ENCODE measurements around the gene PDE9A.
A peak's percentile ranks its signal among the peaks of the same experiment; 100 is the strongest.

Gene PDE9A

DNA sequence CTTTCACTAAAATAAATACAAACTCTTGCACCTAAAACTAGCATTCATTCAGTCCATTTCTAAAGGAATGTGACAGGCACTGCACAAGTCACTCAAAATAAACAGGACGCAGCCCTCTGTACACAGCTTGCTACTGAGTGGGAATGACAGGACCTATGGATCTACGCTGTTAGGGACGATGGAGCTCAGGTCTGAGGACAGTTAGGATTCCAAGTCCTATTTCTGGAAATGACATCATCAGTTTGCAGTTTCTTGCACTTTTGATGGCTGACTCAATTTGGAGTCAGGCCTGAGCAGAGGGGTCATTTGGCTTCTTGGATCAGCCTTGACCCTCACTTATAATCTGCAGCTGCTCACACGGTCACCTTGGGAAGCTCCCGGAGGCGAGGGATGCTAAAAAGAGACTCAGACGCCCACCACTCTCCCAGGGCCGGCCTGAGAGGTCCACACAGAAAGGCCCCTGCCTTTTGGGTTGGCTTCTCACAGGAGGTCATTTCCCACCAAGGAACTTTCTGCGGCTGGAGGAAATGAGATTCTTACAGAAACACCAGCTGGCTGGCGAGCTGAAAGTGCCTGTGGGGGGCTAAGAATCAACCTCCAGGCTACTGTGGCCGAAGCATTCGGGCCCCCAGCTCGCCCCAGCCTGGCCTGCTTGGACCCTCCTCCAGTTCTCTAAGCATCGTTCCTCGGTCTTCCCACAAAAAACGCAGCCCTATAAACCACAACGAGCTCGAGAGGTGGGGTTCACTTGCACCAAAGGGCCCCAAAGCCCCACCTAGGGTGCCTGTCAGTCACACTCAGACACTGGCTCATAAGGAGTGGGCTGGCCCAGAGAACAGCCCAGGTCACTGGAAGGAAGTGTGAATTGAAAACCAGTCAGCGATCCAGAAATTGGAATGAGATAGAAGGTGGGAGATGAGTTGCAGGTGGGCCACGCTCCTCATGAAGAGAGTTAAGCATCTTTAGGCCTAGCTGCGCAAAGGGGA is 8.9 kb upstream of the PDE9A start:
- no peak for DNase-seq

DNA sequence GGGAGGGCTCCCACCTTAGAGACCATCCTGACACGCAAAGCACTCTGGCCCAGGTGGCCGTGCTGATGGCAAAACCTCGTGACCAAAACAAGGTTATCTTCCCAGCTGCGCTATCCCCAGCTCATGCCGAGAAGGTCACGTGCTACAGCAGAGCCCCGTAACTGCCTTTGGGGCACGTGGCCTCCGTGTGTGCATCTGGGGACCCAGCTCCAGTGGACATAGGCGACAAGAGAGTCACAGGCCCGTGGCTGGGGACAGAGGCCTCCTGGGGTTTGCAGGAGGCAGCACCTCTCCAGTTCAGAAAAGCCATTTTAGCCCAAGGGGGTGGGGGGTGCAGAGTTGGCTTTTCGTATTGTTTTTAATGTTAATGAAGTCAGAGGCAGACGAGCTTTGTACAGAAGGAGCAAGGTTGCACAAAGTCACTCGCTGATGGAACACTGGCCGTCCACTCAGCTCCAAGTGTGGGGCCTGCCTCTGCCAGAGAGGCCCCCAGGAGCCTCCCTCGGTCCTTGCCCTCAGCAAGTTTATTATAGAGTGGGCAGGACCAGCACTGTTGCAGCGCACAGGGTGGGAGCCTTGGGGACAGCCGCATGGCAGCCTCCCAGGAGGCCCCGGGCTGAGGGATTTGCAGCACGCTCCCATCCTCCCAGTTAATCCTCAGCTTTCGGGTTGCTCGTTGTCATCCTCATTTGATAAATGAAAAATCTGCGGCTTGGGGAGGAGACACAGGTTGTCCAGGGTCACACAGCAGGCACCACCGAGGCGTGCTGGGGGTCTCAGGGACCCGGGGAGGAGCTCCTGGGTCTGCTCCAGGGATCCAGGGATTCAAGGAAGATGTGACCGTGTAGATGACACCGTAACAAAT is 8.0 kb upstream of the PDE9A start:
- no peak for DNase-seq

DNA sequence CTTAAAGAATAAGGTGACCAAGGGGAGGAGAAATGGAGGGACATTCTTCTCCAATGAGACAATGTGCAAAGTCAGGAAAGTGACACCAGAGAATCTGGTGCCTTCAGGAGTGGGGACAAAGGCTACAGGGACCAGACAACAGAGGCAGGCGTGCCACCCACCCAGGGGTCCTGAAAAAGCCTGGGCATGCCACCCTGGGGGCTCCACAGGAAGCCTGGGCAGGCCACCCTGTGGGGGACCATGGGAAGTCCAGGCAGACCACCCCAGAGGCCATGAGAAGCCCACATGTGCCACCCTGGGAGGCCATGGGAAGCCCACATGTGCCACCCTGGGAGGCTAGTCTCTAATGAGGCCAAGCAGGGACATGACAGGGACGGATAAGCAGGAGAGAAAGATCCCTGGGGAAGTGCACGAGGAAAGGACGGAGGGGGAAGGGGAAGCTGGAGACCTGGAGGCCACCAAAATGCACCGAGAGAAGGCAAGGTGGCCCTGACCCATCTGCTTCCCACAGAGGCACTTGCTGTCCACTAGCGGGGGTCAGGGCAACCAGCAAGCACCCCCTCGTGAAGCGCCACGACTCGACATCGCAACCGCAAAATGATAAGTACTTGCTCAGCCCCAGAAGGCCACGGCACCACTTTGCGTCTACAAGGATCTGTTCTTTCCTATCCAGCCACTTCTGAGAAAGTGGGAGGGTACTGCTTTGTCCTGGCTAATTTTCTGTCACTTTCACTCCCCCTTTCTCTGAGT is 7.2 kb upstream of the PDE9A start:
- DNase-seq = no peak

DNA sequence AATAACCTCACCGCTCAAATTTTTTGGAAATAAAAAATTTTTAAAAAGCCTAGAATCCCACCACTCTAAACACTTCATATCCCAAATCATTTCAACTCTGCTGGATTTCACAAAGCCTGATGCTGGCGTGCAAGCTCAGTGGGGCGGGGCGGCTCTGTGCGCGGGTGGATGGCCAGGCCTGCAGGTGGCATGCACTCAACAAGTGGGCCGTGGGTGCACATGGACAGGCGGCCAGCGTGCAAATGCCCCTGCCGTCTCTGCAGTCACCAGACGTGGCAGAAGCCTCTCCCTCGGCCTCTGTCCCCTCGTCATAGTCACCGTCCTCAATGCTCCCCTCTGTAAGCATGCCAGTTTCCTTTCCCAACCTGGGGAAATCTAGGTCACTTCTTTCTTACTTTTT is 6.6 kb upstream of the PDE9A start:
- DNase-seq = no peak

DNA sequence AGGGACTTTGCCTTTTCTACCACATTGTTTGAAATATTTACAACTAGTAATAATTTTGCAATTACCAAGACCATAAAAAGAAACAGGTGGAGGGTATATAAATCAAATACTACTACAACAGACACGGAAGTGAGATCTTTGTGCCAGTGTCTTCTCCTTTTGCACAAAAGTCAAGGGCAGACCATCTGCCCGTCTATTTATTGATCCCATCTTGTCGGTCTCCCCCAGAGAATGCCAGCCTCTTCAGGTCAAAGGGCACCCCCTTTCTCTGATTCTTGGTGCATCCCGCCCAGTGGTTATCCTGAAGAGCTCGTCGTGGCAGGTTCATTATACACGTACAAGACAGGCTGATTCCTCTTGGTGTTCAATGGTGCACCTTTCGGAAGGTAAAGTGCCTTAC is 4.8 kb upstream of the PDE9A start:
- DNase-seq = no peak

DNA sequence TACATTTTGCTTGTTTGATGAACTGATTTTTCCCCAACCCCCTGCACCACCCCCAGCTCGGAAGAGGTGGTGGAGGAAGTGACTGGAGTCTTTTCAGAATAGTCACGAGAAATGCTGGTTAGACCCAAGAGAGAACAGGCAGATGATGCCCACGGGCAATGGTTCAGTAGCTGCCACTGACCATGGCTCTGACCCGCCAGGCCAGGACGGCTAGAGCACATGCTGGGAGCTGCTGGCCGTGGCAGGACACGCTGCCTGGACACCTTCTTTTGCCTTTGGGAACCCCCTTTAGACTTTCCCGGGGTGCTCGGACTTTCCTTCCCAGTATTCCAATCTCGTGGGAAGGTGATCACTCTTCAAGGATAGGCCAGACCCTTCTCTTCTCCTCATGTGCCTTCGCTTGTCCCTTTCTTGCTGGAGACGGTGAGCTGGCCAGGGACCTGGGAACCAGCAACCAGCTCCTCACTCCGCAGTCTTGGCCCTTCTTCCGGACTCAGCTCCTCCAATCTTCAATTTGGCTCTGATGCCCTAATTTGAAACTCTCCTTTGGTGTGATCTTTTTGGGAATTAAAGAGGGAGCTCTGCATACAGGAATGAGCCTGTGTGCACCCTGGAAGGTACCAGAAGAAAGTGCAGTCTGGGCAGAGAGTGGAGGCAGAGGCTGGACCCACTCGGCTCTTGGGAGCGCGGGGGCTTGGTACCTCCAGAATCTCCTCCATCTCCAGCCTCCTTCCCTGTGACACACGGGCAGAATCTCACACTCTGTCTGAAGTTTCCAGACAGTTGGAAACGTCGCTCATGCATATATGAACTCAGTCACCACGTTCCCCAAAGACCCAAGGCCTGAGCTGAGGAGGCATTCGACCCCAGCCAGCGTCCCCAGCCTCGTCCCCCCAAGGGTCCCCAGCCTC is 4.0 kb upstream of the PDE9A start:
- DNase-seq = no peak

DNA sequence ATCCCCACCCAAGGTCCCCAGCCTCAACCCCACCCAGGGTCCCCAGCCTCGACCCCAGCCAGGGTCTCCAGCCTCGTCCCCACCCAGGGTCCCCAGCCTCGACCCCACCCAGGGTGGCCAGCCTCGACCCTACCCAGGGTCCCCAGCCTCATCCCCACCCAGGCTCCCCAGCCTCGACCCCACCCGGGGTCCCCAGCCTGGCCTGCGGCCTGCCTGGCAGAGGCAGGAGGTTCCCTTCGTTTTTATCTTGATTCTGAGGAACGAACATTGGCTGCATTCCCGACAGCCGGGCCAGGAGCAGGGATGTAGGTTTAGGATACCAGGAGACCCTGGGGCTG is 3.4 kb upstream of the PDE9A start:
- DNase-seq = no peak

DNA sequence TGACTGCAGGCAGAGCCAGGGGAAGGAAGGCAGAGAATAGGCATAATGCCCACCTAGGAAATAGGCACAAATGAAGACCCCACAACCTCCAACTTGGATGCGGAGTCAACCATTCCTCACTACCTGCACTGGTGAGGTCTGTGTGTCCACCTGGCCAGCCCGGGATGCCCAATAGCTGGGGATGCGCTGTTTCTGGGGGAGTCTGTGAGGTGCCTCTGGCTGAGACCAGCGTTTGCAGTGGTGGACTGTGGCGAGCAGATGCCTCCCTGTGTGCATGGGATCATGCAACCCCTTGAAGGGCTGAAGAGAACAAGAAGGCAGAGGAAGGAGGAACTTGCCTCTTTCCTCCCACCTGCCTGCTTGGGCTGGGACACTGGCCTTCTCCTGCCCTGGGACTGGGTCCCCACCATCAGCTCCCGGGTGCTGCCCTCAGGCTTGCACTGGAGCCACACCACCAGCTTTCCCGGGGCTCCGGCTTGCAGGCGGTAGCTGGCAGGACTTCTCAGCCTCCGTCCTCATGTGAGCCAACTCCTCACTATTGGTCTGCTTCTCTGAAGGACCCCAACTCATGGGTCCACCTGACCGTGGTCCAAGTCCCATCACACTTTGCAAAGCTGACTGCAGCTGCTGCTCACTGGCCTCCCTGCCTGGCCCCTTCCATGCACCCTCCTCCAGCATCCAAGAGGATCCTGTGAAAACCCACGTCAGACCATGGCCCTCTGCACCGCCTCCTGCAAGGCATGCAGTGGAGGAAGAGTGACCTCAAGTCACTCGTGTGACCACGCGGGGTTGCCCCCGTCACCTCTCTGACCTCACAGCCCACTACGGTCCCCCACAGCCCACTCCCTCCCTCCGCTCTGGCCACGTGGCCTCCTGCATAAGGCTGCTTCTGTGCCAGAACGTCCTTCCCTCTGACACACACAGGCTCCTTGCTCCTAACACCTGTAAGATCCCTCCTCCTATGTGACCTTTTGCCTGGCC is 2.7 kb upstream of the PDE9A start:
- DNase-seq = no peak

DNA sequence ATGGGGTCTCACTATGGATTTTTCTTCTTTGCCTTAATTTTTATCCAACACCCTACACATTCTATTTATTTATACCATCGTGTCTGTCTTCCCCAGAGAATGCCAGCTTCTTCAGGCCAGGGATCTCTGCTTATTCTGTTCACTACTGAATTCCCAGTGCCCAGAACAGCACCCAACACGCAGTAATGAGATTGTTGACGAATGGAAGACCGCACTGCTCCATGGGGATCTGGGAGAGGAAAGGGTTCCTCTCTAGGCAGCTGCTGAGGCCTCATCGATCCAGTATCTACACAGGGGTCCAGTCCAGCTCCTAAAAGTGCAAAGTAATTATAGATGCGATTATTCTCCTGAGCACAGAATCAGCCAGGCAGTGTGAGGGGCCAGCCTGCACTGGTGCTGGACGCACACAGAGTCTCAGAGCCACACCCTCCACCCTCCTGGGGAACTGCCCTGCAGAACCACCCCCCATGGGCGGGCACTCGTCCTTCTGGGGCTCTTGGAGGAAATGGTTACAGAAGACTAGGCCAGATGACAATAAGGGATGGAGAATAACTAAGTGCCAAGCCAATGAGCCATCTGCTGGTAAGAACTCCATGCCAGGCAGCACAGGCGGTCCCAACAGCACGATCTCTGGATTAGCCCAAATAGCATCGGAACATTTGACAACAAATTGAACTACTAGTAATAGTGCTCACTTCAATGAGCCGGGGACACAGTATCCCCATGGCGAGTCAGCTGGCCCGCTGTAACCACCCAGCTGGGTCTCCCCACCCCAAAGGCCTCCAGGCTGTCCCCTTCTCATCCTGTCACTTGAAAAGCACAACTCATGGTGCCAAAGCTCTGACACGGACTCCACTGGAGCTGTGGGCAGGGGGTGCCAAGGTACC is 1.7 kb upstream of the PDE9A start:
- DNase-seq = no peak

DNA sequence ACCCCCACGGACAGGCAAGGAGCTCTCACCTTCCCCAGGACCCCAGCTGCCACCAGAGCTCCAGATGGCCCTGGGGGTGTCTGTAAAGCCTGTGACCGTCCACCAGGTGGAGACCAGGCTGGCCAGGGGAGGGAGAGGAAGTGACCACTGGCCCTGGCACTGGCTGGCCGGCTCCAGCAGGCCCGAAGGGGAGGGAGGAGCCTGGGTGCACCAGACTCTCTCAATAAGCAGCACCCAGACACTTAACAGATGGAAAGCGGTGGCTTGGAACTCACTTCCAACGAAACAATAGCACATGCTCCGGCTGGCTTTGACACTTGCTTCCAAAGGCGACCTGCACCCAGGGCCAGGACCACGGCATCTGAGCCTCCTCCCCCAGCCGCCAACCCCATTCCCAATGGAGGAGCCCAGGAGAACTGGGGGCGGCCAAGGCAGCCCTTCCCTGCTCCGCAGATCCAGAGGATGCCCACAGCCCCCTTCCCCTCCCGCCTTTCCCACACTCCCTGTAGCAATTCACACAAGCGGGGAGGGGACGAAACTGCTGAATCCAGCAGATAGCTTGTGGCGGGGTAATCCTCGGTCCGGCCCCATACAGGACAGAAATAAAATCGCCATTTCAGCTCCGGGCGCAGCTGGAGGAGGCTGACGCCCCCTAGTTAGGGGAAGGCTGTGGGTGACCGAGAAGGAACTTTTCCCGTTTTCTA is 742 bp upstream of the PDE9A start:
- DNase-seq = no peak

DNA sequence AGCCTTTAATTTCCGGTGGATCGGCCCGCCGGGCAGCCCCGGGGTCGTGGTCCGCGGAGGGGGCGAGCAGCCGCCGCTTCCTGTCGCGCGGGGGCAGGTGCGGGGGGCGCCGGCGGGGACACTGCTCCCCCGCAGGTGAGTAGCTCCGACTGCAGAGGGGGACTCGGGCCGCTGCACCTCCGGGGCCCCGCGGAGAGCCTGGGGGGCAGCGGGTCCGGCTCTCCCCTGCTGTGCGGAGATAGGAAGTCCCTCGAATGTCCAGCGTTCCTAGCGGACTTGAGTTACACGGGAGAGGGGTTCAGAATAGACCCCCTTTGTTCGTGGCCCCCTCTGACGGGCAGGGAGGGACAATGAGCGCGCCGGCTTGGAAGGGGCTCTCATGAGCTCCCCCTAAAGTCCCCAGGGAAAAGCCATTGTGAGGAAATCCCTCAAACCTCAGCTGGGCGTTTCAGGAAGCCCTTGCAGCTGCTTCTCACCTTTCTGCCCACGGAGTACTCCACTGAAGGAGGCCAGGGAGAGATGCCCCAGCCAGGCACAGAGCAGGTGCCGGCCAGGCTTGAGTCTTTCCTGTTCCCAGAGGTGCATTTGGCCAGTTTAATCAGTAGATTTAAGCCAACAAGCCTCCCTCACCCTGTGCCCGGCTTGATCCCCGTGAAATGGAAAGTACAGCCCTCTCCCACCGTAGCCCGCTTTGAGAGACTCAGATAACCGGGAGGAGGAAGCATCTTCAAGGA is 925 bp downstream of the PDE9A start:
- DNase-seq = peak; percentile 18

DNA sequence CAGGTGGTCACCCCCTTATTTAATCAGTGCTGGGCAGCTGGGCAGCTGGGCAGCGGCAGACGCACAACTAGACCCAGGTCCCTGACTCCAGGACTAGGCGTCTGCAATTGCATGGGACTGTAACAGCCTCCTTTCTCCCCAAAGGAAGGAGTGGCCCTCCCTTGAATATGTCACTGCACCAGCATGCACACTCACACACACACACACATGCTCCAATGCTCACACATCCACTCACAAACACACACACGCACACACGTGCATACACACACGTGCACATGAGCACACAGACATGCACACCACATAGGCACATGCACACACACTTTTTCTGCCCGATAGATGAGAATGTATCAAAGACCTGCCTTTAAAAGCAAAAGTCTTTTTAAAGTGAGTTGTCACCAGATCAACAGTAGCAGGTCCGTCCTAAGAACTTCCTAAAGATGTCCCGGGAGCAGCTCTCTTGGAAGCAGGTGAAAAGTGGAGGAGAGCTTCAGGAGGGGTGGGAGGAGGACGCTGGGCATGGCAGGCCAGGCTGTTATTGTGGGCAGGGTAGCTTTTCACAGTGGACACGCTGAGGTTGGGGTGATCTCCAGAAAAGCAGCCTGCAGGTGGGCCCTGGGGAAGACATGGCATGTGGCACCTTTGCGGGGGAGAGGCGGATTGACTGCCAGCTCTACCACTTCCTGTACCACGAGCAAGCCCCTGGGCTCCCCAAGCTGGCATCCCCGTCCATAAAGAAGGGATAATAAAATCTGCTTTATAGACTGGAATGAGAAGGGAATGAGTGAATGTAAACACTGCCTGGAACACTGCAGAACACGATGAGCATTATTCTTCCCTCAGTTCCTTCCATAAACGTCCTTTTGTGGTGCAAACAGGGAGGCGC is 1.7 kb downstream of the PDE9A start:
- DNase-seq = no peak

DNA sequence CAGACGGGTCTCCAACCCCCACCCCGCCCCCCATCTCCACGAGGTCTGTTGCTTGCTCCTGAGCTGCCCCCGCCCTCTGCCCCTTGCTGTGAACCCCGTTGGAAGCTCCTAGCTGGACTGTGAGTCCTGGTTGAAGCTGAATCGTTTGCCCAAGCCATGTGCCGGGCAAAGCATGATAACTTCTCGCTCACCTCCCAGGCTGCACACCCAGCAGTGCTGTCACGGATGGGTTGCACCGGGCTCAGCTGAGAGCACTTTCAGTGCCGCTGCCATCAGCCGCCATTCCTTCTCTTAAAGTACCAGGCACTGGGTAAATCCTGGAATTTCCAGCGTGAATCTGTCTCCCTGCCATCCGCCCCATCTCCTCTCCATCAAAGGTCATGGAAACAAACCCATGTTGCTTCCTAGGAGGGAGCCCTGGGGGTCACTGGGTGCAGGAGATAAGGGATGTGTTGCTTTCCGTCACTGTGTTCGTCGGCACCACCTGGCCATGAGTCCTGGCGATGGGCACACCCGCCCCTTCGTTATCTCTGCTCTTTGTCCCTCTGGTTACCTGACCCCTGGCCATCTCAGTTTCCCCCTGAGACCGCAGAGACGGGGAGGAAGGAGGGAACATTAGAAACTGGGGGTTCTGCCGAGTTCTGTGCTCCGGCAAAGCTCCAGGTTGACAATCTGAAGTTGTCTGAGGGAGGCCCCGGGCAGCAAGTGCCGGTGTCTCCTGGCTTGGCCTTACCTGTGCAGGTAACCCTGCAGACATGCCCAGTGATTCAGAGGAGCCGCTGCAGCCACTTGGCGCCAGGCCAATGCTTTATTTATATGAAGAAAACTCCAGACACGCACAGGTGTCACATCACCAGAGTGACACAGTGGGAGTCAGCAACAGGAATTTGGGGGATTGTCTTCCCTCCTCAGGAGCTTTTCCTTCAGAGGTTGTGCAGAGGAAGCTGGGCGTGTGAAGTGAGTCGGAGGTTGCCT is 2.7 kb downstream of the PDE9A start:
- DNase-seq = no peak

DNA sequence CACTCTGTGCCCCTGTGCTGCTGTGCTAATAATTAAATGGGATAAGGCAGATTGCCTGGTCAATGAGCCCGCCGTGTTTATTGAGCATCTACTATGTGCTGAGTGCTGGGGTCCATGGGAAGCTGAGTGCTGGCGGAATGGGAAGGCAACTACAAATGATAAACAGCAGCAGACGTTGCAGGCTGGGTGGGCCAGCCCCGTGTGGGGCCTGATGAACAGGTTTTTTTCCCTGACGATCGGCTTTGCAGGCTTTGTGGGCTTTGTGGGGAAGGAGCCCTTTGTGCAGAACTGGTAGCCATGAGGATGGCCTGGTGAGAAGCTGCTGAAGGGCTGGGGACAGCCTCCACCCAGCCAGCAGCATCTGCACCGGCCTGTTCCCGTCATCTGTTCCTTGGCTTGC is 3.5 kb downstream of the PDE9A start:
- no peak for DNase-seq

DNA sequence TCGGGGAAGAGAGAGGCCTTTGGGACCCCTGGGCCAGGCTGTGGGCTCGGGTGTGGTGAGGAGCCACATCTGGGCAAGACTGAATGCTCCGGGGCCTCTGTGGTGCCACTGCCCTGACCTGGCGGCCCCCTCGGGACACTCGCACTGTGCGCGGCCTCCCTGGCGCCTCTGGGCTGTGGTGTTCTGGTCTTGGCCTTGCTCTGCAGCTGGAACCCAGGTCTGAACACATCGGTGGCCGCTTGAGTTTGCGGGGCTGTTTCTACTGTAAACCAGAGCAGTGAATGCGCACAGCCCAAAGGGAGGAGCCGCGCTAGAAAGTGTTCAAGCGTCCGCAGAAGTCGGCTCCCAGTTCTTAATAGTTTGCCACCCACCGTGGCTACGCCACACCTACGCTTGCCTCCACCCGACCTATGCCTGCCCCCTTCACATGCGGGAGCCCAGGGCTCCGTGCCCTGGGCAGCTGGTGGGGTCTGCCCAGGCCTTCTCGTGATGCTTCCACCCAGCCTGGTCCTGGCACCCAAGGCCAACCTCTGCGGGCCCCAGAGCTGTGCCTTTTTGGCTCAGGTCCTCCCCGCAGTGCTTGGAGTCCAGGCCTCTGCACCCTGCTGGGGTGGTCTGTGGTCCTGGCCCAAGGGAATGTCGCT is 4.4 kb downstream of the PDE9A start:
- no peak for DNase-seq

Measured in CD4-positive, alpha-beta T cell treated with Interleukin-17A for 1 hour (primary cell).